ENCODE measurements around the gene LDLRAD4.

Gene LDLRAD4

GRCh38 chr18:13265911-13266217 lies 47.3 kb downstream of the LDLRAD4 start:
- DNase-seq (ENCODE audit: low spot score) = no peak

- DNase-seq (ENCODE audit: low spot score) = no peak
Observed at GRCh38 chr18:13266218-13267100, 47.9 kb downstream of the LDLRAD4 start.

- no peak for DNase-seq (ENCODE audit: low spot score)
Observed at GRCh38 chr18:13267431-13267873, 48.9 kb downstream of the LDLRAD4 start.

GRCh38 chr18:13268158-13269012 lies 49.8 kb downstream of the LDLRAD4 start:
- no peak for DNase-seq (ENCODE audit: low spot score)

DNA sequence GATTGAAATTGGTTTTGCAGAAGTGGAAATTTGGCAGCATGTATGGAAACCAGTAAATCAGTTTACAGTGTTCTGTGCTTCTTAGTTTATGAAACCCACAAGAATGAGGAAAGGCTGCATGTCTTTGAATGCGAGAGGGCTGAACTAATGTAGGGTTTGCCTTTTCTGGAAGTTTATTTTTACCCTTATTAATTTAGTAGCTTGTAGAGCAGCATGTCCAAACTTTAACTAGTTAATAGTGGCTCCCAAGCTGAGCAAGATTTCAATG lies 50.4 kb downstream of the LDLRAD4 start:
- DNase-seq (ENCODE audit: low spot score) = no peak

GRCh38 chr18:13269521-13270011 lies 51.0 kb downstream of the LDLRAD4 start:
- DNase-seq (ENCODE audit: low spot score) = no peak

DNA sequence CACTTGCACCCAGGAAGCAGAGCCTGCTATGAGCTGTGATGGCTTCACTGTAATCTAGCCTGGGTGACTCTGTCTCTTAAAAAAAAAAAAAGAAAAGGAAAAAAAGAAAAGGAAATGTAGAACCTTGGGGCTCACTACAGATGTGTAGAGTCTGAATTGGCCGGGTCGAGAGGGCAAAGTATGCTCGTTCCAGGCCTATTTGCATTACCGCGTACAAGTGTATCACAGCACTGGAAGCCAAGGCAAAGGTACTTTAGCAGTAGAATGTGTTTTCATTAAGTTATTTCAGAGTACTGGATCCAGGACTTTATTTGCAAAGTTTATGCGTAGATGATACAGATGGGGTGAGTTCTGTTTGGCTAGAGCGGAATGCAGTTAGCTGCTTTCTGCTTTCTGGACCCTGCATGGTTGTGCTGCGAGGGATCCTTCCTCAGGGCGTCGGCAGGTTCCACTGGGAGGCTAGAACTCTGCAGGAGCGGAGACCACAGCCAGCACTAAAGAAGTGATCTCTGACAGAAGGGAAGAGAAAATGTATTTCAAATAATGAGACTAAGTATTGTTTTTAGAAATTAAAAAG lies 51.8 kb downstream of the LDLRAD4 start:
- DNase-seq (ENCODE audit: low spot score) = no peak

DNA sequence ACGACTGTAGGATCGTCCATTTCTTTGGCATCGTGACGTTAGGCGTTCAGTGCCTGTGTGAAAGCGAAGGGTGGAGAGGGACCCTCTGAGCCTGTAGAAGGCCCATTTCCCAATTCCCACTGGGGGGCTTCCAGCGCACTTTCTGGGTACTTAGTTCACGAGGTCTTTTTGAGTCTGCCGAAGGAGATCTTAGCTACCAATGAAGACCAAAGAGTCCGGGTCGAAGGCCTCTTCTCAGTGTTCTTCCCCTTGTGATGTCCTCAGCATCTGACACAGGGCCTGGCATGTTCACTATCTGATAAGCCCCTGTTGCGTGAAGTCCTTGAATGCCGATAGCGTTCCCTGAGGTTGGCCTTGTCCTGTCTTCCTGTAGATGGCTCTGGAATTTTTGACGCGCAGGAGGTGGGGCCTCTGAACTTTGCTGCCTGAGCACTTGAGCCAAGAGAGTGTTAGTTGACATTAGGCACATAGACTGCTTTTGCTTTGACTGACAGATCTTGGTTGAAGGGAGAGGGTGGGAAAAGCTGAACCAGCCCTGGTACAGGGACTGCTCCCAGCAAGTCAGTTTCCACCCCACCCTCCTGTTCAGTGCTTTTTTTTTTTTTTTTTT lies 52.8 kb downstream of the LDLRAD4 start:
- DNase-seq (ENCODE audit: low spot score) = no peak

DNA sequence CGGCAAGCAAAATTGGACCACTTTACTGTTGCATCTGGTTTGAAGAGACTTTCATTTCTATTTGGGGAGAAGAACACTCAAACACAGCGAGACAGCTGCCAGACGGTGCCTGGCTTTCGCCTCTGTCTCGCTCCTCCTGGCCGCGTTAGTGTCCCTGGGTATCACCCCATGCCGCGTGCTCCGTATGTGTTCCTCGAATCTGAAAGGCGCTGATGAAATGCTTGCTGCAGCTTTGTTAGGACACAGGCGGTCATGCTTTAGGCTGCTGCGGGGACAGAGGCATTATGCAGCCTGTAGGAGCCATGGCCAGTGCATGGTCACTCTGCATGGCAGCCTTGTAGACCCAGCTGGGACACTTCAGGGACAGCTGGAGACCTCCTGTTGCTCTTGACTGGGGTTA lies 53.9 kb downstream of the LDLRAD4 start:
- DNase-seq (ENCODE audit: low spot score) = no peak

GRCh38 chr18:13273800-13274199 lies 55.2 kb downstream of the LDLRAD4 start:
- no peak for DNase-seq (ENCODE audit: low spot score)

- DNase-seq (ENCODE audit: low spot score) = no peak
Observed at GRCh38 chr18:13275075-13275474, 56.5 kb downstream of the LDLRAD4 start.

DNA sequence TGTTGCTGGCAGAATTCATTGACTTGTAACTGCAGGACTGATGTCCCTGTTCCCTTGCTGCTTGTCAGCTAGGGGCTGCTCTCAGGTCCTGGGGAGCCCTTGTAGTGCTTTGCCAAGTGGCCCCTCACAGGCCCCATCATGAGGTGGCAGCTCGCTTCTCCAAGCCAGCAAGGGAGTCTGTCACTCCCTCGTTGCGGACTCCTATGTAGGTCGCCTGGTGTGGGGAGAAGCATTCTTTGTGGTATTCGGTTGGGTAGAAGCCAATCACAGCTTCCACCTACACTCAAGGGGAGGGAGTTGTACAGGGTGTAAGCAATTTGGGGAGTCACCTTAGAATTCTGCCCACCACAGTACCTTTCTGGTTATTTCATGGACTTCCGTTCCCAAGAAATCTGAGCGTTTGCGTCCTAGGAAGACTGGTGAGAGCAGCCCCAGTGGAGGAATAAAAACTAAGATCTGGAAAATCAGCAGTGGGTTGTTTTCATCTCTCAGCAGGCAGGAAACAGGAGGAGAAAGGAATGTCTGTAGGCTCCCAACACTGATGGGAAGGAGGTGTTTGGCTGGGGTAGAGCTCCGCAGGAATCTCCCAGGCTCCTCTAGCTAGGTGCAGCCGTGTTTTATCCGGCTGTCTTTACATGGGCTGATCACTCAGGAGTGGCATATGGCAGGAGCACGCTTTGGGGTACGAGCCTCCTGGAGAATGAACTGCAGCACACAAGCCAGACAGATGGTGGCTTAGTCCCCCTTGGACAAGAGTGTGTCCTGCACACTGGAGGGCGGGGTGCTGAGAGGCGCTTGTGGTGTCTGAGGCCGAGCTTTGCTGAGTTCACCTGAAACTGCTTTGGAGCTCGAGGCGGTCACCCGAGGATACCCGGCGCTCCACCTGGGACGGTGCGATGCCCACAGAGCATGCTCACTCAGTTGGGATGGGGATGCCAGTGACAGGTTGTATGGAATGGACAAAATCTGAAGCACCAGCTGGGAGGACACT lies 58.3 kb downstream of the LDLRAD4 start:
- no peak for DNase-seq (ENCODE audit: low spot score)

GRCh38 chr18:13278062-13278630 lies 59.6 kb downstream of the LDLRAD4 start:
- no peak for DNase-seq (ENCODE audit: low spot score)

- DNase-seq (ENCODE audit: low spot score) = no peak
Observed at GRCh38 chr18:13279181-13280069, 60.9 kb downstream of the LDLRAD4 start.

GRCh38 chr18:13280070-13280795 lies 61.7 kb downstream of the LDLRAD4 start:
- DNase-seq (ENCODE audit: low spot score) = no peak

DNA sequence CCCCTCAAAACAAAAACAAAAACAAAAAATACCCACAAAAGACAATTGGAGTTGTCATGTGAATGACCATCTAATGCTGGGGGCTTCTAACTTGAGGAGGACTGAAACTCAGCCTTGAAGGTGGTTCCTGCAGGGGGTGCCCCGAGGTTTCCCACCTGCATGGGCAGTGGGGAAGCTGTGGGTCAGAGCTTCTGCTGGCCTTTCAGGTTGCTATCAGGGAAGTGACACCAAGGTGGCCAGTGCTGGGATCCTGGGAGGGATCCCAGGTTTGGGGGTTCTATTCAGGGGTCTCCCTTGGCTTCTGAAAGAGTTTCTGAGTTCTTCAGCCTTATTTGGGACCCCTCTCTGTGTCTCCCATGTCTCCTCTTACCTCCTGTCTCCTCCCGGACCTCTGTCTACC lies 62.8 kb downstream of the LDLRAD4 start:
- DNase-seq (ENCODE audit: low spot score) = no peak

GRCh38 chr18:13283746-13284145 lies 65.2 kb downstream of the LDLRAD4 start:
- DNase-seq (ENCODE audit: low spot score) = no peak

GRCh38 chr18:13284330-13285027 lies 65.9 kb downstream of the LDLRAD4 start:
- no peak for DNase-seq (ENCODE audit: low spot score)

GRCh38 chr18:13285874-13286273 lies 67.3 kb downstream of the LDLRAD4 start:
- DNase-seq (ENCODE audit: low spot score) = no peak

Data from hematopoietic multipotent progenitor cell treated with erythropoietin and hydrocortisone succinate and interleukin-3 and kit ligand, for 15 days (in vitro differentiated cells).